DMS153 treated with DMSO at 0.1 percent for 48 hours (cell line): ENCODE results near the gene AGBL4.

Experiments used
- DNase-seq: peaks from one replicate; lab custom pipeline; 2025; ENCODE audit not compliant: unreplicated experiment; lab: John Stamatoyannopoulos, UW

AGBL4 gene

GRCh38 chr1:48916130-48917069 lies 1107.4 kb downstream of the AGBL4 start:
- peak; percentile 80 for DNase-seq

GRCh38 chr1:48908606-48909005 lies 1115.1 kb downstream of the AGBL4 start:
- no peak for DNase-seq

- no peak for DNase-seq
These were observed 1117.0 kb downstream of the AGBL4 start for GRCh38 chr1:48906729-48907128.

GRCh38 chr1:48906164-48906563 lies 1117.6 kb downstream of the AGBL4 start:
- no peak for DNase-seq

- no peak for DNase-seq
These were observed 1120.5 kb downstream of the AGBL4 start for GRCh38 chr1:48903291-48903690.

- DNase-seq = no peak
These were observed 1124.9 kb downstream of the AGBL4 start for GRCh38 chr1:48898894-48899293.

- DNase-seq = no peak
These were observed 1134.1 kb downstream of the AGBL4 start for GRCh38 chr1:48889615-48890014.

GRCh38 chr1:48889082-48889481 lies 1134.7 kb downstream of the AGBL4 start:
- DNase-seq = peak; percentile 56

- DNase-seq = no peak
These were observed 1136.0 kb downstream of the AGBL4 start for GRCh38 chr1:48887796-48888195.

- DNase-seq = no peak
These were observed 1141.7 kb downstream of the AGBL4 start for GRCh38 chr1:48882020-48882419.

- DNase-seq = peak; percentile 26
These were observed 1145.4 kb downstream of the AGBL4 start for GRCh38 chr1:48878191-48878940.

- DNase-seq = no peak
These were observed 1147.4 kb downstream of the AGBL4 start for GRCh38 chr1:48876330-48876785.

GRCh38 chr1:48875552-48876329 lies 1148.0 kb downstream of the AGBL4 start:
- no peak for DNase-seq

- no peak for DNase-seq
These were observed 1149.8 kb downstream of the AGBL4 start for GRCh38 chr1:48873944-48874343.

GRCh38 chr1:48870596-48870995 lies 1153.2 kb downstream of the AGBL4 start:
- DNase-seq = peak; percentile 12

- no peak for DNase-seq
These were observed 1154.4 kb downstream of the AGBL4 start for GRCh38 chr1:48869116-48869893.

GRCh38 chr1:48864913-48865312 lies 1158.8 kb downstream of the AGBL4 start:
- DNase-seq = no peak

- DNase-seq = peak; percentile 87
These were observed 1164.3 kb downstream of the AGBL4 start for GRCh38 chr1:48859456-48859855.

GRCh38 chr1:48858200-48858920 lies 1165.4 kb downstream of the AGBL4 start:
- no peak for DNase-seq

GRCh38 chr1:48853006-48853405 lies 1170.7 kb downstream of the AGBL4 start:
- DNase-seq = no peak
